ENCODE results near the gene COL27A1.
A peak's percentile ranks its signal among the peaks of the same experiment; 100 is the strongest.

COL27A1 gene

DNA sequence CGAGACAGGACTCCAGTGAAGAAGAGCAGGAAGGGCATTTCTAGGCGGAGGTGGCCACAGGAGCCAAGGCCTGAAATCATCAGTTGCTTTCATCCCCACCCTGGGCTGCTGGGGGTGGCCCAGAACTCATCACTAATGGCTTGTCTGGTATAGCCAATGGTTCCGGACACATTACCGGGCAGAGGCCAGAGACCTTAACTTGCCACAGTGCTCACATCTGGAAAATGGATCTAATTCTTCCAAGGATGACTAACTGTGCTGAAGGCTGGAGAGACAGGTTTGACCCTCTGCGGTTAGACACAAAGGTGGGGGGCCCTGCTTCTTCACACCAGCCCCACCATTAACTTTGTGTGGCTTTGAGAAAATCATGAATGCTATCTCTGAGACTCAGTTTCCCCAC lies 6.2 kb upstream of the COL27A1 start:
- no peak for DNase-seq (ENCODE audit: low read depth, low spot score)

DNA sequence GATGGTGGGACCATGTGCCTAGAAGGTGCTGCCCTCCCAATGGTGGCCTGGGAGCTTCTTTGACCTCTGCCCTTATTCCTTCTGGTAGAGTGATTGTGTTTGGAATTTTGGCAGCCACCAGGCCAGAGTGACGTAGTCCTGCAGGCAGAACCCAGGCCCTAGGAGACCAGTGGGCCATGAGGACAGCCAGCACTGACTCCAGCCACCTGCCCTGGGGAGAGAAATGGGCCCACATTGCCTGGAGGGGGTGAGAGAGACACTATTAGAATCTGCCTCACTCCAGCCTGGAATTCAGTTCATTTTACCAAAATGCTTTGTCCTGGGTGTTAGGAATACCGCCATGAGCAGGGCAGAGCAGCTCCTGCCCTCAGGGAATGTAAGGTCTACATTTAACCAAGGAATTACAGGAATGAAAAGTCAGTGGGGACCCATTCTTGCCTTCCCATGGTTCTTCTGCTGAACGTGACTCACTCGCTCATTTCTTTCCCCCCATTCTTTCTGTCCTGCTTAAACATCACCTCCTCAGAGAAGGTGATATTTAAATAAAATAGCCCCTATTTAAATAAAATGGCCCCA lies 5.5 kb upstream of the COL27A1 start:
- peak; percentile 75 for DNase-seq (ENCODE audit: low read depth, low spot score)

DNA sequence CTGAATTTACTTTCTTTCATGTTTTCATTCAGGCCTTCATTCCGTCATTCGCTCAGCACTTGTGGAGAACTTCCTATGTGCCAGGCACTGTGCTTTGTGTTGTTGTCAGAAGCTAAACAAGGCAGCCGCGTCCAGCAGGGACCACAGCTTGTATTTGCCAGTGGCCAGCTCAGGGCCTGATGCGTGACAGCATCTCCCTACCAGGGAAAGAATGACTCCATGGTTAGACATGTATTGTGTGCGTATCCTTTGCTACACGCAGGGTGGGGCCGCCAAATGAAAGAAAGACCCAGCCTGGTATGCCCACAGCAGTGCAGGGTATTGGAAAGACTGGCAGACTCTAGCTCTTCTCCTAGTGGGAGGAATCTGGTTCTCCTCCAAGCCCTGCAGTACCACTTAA lies 4.7 kb upstream of the COL27A1 start:
- no peak for DNase-seq (ENCODE audit: low read depth, low spot score)

DNA sequence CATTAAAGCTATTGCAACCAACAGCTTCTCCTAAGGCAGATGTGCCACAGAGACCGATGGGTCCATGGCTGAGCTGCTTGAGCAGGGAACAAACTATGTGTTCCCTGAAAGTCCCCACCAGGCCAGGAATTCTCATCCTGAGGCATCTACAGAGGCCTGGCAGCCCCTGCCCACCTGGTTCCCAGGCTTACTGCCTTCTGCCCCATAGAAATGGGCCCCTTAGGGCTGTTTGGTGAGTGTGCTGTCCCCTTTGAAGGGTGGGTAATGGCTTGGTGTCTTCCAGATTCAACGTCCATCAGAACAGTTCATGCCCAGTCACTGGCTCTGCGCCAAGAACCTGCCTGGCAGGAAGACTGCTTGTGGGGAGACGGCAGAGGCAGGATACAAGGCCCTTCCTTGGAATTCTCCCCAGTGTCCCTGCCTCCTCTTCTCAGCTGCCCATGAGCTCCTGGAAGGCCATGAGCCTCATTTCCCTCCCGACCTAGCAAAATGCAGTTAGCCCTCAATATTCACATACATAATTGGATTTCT lies 3.8 kb upstream of the COL27A1 start:
- no peak for DNase-seq (ENCODE audit: low read depth, low spot score)

DNA sequence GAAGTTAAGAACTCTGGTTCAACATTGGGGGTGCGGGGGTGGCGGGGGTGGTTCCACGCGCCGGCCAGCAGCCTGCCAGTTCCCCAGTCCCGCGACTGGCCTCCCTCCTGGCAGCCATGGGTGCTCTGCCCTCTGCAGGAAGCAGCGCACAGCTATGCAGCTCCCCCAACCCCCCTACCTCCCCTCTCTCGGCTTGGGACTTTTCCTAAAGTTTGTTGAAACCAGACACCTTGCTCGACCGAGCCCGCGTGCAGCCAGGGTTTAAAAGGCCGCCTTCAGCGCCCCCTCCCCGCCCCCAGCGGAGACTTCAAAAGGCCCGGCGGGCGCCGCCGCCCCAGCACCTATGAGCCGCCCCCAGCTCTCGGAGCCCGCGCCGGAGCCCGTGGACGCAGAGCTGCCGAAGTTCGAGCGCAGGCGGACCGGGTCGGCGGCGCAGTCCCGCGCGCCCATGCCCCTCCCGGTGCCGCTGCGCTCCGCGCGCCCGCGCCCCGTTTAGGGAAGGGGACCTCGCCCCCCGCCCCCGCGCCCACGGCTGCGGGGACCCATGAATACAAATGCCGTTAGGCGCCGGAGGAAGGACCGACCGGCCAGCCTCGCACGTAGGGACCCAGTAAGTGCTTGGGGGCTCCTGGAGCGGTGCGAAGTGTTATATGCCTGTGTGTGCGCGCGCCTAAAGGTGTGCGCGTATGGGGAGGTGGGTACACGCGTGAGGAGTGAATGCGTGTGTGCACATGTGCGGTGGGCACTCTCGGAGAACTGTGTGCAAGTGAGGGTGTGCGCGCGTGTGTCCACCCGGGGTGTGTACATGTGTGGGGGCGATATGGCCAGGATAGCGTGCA lies 1.4 kb upstream of the COL27A1 start:
- peak; percentile 78 for DNase-seq (ENCODE audit: low read depth, low spot score)

DNA sequence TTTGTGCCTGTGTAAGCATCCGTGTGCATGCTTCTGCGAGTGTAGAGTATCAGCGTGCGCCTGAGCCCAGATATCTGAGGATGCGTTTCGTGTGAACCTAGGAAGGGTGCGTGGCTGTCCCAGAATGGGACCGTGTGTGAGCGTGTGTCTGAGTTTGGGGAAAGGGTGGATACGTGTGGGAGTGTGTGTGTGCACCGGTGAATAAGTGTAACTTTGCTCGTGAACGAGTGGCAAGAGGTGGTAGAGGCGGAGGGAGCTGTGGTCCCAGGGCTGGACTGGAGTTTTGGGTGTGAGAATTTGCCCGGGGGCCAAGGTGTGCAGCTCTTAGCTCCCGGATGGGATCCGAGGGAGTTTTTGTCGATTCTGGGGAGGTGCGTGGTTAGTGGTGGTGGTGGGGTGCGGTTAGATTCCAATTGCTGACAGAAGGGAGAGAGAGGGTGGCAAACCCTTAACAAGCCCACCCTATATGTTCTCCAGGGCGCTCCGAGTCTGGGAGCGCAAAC lies 686 bp upstream of the COL27A1 start:
- no peak for DNase-seq (ENCODE audit: low read depth, low spot score)

DNA sequence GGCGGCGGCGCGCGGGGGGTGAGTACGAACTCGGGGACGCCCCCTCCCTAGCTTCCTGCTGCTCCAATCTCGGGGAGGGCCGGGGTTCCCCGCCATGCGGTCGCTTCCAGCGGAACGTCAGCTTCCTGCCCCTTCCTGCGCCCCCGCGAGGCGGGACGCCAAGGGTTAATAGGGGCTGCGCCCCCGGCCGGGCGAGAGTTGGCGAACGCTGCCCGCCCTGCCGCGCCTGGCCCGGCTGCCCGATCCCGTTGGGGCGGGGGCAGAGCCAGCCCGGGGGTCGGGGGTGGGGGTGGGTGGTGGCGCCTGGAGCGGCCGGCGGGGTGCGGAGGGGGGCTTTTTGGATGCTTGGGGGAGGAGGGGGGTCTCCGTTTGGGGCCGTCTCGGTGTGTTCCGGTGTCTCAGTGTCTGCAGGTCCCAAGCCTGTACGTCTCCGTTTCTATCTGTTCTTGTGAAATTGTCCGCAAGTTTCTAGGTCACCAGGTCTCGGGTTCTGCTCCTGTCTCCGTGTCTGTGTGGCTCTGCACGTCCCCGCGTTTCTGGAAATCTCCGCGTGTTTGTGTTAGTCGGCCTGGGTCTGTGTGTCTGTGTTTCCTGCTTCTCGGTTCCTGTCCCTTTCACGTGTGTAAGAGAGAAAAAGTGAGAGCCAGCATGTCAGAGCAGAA lies 789 bp downstream of the COL27A1 start:
- no peak for DNase-seq (ENCODE audit: low read depth, low spot score)

DNA sequence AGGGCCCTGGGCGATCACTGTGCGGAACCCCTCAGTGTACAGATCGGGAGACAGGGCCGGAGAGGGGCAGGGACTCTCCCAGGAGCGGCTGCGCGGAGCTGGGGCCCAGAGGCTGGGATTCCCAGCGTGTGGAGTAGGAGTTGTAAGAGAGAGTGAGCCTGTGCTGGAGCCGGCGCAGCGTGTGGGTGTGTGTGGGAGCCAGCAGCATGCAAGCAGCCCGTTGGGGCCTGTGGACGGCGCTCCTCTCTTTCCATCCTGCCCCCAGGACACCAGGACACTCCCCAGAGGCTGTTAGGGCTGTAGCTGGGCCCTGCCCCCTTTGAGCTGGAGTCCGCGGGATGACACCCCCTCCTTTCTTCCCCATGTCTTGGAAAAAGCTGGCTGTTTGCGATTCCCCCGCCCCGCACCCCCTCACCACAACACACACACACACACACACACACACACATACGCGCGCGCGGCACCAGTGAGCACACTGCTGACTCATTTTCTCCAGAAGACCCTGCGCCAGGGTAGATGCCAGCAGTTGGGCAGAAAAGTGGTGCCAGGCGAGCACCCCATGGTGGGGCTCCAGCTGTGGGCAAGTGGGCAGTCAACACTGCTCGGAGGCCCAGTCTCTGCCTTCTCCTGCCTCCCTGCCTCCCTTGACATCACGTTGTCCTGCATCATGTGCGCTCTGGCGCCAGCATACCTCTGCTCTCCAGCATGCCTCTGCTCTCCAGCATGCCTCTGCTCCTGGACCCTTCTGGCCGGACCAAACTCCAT lies 1.5 kb downstream of the COL27A1 start:
- peak; percentile 69 for DNase-seq (ENCODE audit: low read depth, low spot score)

DNA sequence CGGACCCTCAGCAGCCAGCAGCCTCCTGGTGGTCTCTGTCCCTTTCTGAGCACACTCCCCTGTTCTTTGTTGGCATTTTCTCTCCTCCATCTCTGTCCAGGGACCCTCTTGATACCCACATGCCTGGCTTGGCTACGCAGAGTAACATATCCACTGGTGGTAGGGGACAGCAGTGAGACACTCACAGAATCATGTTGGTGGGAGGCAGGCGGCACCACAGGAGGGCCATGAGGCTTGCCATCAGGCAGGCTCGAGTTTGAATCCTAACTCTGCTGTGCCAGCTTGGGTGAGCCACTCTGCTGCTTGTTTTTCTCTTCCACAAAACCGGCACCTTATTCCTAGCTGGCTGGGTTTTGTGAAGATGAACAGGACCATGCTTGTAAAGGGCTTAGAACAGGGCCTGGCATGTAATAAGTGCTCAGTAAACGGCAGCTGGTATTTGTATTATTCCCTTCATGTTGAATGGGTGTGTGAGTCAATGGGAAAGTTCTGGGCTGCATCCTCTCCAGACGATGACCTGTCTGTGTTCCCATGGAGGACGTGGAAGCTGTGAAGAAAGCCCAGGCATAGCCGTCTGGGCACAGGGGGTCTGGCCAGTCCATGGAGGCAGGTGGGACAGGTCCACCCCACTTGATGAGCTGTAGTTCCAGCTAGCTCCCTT lies 2.3 kb downstream of the COL27A1 start:
- no peak for DNase-seq (ENCODE audit: low read depth, low spot score)

DNA sequence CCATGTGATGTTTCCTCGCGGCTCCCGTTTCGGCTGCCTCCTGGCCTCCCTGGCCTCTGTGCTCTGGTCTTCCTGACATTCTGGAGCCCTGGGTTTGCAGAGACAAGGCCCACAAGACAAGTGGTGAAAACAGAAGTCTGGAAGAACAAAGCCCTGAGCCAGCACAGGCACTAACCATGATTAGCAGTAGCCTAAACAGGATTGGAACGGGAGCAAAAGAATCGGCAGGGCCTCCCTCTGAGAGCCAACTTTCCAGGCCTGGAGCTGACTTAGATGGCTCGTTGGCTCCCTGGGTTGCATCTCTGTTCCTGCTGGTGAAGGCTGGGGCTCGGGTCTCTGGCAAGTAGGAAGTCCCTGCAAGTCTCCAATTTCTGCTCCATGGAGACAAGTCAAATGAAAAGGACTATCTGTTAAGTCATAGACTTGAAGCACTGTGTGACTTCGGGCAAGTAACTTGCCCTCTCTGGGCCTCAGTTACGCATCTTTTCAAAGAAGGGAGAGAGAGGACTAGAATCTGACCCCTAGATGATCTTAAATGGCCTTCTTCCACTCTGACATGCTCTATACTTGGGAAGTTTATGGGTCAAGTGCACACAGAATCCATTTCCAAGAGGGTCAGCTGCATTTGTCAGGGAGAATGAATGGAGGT lies 3.3 kb downstream of the COL27A1 start:
- DNase-seq (ENCODE audit: low read depth, low spot score): peak; percentile 58

DNA sequence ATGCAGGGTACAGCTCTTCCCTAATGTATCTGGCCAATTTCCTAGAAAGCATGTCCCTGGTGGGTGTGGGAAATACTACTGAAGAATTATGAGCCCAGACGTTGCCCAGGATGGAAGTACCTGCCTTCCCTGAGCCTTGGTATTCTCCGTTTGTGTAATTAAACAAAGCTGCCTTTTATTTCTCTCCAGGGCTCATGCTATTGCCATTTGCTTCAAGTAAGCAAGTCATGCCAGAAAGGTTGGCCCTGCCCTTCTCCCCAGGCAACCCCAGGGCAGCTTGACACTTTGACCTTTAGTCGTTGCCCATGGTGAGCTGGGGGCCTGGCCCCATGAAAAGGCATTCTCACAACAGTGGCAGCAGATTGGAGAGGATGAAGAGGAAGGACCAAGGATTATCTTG lies 4.4 kb downstream of the COL27A1 start:
- DNase-seq (ENCODE audit: low read depth, low spot score): no peak

DNA sequence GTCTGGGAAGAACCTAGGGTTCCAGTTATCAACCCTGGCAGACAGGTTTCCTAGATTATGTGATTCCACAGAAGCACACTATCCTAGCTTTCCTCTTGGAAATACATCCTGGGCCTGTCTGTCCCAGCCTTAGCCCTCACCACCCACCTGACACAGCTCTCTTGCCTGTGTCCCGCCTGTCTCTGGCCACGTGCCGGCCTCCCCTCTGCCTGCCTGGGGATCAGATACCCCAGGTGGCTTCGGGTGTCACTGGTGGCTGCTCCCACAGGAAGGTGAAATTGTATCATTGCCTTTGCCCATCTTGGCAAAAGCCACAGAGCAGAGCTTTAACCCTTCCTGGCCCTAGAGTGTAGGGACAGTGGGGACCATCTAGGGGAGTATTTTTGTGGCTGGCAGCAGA lies 6.2 kb downstream of the COL27A1 start:
- no peak for DNase-seq (ENCODE audit: low read depth, low spot score)

DNA sequence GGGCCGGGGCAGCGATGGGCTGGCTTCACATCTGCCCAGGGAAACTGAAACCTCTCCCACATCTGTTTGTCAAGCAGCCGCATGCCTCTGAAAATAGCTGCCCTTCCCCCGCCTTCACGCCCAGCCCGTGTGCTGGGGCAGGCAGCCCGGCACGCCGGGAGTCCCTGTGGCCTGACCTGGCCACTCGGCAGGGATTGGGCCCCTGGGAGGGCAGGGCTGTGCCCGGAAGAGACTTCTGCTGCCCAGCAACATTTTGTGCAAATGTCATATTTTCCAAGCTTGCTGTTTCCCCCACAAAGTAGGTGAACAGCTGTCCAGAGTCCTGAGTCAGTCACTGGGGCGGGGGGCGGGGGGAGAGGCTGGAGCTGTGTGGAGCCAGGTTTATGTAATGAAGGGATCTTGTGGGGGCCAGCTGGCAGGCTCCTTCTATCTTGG lies 8.2 kb downstream of the COL27A1 start:
- DNase-seq (ENCODE audit: low read depth, low spot score): peak; percentile 71

DNA sequence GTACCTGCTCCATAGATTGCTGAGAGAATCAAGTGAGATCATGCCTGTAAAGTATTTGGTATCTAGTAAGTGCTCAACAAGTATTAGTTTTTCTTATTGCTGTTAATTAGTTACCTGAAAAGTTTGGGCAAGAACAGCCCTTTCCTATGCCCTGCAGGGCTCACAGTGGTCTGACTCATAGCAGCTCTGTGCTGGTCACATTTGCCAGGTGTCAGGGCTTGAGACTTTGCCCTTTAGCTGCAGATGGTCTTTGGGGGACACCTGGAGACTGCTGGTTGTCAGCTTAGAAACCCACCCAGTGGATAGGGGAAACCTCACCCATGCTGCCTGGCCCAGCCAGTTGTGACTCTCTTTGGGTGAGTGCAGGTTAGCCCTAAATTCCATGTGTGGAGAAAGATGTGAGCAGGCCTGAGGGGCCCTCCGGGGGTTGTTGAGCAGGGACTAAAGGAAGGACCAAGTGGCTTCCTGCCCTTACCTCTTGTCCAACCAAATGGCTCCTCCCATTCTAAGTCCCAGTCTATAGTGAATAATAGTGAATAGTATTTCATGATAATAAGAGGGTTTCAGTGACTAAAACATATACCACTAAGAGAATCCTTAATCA lies 9.0 kb downstream of the COL27A1 start:
- no peak for DNase-seq (ENCODE audit: low read depth, low spot score)

DNA sequence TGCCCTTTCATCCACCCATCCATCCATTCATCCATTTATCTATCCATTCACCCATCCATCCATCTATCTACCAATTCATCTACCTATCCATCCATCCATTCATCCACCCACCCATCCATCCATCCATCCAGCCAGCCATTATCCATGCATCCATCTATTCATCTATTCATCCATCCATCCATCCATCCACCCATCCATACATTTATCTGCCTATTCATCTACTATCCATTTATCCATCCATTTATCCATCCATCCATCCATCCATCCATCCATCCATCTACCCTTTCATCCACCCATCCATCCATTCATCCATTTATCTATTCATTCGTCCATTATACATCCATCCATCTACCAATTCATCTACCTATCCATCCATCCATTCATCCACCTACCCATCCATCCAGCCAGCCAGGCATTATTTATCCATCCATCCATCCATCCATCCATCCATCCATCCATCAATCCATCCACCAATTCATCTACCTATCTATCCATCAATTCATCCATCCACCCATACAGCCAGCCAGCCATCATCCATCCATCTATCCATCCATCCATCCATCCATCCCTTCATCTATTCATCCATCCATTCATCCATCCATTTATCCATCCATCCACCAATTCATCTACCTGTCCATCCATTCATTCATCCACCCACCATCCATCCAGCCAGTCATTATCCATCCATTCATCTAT lies 10.2 kb downstream of the COL27A1 start:
- no peak for DNase-seq (ENCODE audit: low read depth, low spot score)

DNA sequence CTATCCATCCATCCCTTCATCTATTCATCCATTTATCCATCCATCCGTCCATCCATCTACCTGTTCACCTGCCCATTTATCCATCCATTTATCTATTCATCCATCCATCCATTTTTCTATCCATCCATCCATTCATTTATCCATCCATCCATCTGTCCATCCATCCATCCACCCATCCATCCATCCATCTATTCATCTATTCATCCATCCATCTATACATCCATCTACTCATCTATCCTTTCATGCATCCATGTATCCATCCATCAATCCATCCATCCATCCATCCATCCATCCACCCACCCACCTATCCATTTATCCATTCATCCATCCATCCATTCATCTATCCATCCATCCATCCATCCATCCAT lies 10.8 kb downstream of the COL27A1 start:
- DNase-seq (ENCODE audit: low read depth, low spot score): no peak

DNA sequence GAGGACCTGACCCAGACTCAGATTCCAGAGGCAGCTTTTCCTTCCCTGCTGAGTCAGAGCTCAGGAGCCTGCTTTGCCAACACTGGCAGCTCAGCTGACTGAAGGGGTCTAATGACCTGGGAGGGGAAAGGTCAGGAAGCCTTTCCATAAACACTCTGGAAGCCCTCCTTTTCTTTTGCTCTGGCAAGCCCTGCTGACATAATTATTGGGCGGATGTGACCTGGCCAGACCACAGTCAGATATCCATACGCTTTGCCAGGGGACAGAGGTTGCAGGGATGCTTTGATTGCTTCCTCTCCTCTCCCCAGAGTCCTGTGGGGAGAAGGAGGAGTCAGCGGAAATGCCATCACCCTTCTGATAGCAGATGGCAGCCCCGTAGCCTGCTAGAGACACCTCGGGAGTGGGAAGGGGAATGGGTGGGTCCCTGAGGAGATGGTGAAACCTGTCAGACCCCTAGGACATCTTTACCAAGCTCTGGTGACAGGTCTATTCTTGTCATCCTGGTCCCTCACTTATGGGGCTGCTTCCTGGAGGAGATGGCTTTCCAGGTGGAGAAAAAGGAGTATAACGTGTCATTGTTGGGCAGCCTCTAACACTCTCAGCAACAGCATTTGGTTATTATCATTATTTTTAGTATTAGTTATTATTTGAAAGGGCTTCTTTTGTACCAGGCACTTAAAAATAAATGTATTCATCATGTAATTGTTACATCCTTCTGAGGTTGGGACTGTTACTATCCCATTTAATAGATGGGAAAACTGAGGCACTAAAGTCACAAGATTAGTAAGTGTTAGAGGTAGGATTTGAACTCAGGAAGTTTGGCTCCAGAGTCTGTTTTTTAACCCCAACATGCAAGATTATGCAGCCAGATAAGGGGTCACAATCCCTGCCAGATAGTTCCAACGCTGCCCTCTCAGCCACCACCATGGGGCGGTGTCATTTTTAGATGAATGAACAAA lies 11.6 kb downstream of the COL27A1 start:
- DNase-seq (ENCODE audit: low read depth, low spot score): peak; percentile 82

DNA sequence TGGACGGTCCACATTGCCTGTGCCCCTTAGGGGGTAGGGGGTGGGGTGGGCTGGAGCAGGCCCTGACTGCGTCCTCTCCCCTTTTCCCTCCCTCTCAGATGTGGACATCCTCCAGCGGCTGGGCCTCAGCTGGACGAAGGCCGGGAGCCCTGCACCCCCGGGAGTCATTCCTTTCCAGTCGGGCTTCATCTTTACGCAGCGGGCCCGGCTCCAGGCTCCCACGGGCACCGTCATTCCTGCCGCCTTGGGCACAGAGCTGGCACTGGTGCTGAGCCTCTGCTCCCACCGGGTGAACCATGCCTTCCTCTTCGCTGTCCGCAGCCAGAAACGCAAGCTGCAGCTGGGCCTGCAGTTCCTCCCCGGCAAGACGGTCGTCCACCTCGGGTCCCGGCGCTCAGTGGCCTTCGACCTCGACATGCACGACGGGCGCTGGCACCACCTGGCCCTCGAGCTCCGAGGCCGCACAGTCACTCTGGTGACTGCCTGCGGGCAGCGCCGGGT lies 12.3 kb downstream of the COL27A1 start:
- DNase-seq (ENCODE audit: low read depth, low spot score): no peak

Measured in ELF-1 (cell line).